Subcutaneous preadipocyte (primary cell): ENCODE measurements around the gene GRHPR. TPM values are rescaled to one million over a fixed set of nuclear protein-coding genes. Genes with fewer than 3 reads are reported as not detected.

Experiments used
- total RNA-seq: library from RNA; depleted of rRNA; stranded (reverse); fragments of >200 nt; gene quantifications from 2 replicates; pipeline ENCODE4 v1.2.3, GENCODE V29; 2012

GRHPR gene
- 142 and 154 TPM in 2 replicates for total RNA-seq

DNA sequence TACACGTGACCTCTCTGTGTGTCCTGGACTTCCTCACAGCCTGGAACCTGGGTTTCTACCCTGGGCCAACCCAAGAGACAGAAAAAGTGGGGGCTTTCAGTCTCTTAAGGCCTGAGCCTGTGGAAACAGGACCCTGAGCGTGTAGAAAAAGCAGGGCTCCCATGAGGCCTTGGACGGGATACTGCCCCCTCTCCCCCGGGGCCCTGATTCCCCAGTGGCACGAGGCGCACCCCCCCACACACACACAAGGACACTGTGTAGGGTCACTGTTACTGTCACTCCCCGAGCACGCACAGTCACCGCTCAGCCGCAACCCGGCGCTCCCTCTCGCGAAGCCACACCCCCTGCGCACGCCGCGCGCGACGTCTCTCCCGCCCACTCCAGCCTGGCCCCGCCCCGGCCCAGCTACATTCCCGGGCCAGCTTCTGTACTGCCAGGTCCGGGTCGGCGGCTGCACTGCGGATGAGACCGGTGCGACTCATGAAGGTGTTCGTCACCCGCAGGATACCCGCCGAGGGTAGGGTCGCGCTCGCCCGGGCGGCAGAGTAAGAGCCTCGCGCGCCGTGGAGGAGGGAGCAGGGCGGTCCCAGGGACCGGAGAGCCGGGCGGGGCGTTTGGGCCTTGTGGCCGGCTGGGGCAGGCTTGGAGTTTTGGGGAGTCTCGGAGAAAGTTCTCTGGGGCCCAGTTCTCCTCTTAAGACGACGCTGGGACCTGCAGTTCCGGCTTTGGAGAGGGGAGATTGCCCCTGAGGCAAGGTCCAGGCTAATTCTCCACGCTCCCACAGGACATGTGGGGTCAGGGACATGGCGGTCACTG lies at the start of gene GRHPR:
Gene GRHPR (plus strand): TSS at position 408 of the 816 bp plus-strand sequence. CDS start 55 bp downstream, at position 463.

DNA sequence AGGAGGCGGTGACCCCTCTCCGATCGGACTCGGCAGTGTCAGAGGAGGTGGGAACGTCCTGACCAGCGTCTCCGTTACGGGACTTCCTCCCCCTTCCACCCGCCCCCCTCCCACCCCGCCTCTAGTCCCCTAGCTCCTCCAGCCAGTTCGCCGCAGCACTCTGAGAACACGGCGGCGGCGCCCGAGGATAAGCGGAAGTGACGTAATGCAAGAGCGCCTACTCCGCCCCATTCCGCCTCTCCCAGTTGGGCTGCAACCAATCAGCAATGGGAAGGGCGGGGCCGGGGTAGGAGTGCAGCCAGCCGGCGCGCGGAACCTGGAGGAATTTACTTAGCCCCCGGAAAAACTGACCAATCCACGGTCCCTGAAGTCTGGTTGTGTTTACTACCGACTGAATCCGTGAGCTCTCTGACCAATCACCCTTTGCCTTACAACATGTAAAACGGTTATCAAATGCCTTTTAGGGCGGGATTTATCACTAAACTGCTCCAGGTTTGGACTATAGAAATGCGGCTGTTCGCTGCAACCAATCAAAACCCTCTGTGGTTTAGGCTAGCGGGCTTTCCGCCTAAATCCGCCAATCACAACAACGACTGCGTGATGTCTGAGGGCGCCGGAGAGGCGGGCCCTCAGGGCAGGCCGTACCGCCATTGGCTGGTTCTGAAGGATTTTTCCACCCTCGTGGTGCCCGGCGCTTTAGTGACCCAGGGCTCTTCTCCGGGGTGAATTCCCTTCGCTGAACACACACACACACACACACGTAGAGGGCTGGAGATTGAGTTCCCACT lies 42.9 kb downstream of the GRHPR start, which contains the start of gene ZBTB5:
Gene ZBTB5 (minus strand): TSS at position 202 of the 788 bp plus-strand sequence. CDS start 22,899 bp downstream, outside the sequence.

DNA sequence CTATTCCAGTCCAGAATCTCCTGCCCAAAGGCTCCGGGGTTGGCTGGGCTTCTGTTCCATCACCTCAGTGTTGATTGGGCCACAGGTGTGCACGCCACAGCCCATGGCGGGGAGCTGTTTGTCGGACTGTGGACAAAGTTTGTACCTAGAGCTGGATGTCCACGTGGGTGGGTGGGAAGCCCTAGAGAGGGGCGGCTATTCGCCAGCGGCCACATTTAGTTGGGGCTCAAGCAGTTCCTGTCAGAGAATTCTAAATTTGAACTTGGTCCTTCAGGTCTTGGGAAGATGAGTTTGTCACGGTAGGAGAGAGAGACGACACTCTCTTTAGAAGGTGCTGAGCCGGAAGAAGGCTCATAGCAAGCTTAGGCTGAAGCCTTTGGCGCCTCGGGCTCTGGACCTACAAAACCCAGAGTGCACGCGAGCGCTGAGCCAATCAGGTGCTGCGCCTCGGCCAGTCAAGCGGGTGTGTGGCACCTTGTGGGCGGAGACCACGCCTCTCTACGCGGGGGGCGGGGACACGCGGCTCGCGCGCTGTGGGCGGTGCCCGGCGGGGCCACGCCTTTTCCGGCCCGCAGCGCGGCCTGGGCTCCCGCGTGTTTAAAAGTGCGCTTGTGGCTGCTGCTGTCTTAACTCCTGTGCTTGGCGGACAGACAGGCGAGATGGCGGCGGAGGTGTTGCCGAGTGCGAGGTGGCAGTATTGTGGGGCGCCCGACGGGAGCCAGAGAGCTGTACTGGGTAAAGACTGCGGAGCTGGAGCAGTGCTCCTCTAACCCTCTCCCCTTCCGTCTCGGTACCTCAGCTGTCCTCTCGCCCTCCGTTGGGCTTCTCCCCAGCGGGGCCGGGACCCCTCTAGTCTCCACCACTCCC lies 63.1 kb downstream of the GRHPR start, which contains the start of gene POLR1E:
Gene POLR1E (plus strand): TSS at position 560 of the 867 bp plus-strand sequence. CDS start 100 bp downstream, at position 660.

Other genes starting within 250 kb of the GRHPR start
- 5.1 TPM in 2 replicates for gene ZBTB5, start 42.8 kb downstream of the GRHPR start, total RNA-seq
- 50.0 and 72.1 TPM in 2 replicates for gene POLR1E, start 63.3 kb downstream of the GRHPR start, total RNA-seq
- gene FBXO10, start 153.7 kb downstream of the GRHPR start, total RNA-seq = 9.0 and 10.7 TPM in 2 replicates
- 134 and 190 TPM in 2 replicates for gene TOMM5, start 169.9 kb downstream of the GRHPR start, total RNA-seq
- gene FRMPD1, start 228.3 kb downstream of the GRHPR start, total RNA-seq = under 0.01 TPM in 1 of 2 replicates, not detected in the other